Measurements from ENCODE around the gene PDCD2L. TPM values are rescaled to one million over a fixed set of nuclear protein-coding genes. Genes with fewer than 3 reads are reported as not detected.

PDCD2L gene
- polyA plus RNA-seq, 1 donor from 2014 or later: 47.5 TPM

DNA sequence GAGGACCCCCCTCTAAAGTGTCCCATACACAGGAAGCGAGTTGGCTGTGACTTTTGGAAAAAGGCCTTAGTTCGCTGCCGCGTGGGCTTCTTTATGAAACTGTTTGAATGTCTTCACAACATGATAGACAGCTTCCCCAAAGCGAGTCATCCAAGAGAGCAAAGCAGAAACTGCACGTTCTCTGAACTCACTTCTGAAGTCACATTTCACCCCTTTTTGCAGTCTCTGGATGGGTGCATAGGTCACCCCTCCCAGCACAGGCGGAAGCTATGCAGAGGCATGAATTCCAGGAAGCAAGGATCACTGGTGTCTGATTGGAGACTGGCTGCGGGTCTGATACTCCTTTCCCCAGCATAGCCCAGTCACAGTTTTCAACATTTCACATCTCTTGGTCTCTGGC, 28.6 kb upstream of the PDCD2L start:
- Histone ChIP-seq H3K79me2 (replicated peaks; ENCODE audit: insufficient read depth, low read length) (no peaks in the 10 kb centered on the region), H4K20me1 (ENCODE audit: insufficient read depth) (no peaks in the 10 kb centered on the region), H3F3A (ENCODE audit: insufficient read depth, low read length, poor library complexity, severe bottlenecking) (no peaks in the 10 kb centered on the region), H3K9me3 (ENCODE audit: low read length) (no peaks in the 10 kb centered on the region), H3K9me2 (ENCODE audit: insufficient read depth, low read length) (no peaks in the 10 kb centered on the region), H3K4me3 (ENCODE audit: low read length) (no peak overlapping the region), H3K9ac (ENCODE audit: low read length) (no peak overlapping the region), H2AFZ (ENCODE audit: low read depth, low read length) (no peak overlapping the region), H3K36me3 (ENCODE audit: insufficient read depth, low read length) (peaks cover 3% of the 10 kb centered on the region), H3K27me3 (ENCODE audit: insufficient read depth, low read depth, low read length) (no peaks in the 10 kb centered on the region), H3K27ac (ENCODE audit: low read length) (no peak overlapping the region), H3K4me2 (ENCODE audit: low read length) (no peak overlapping the region)
- TF ChIP-seq TAF1 (IDR thresholded peaks at IDR 0.05; ENCODE audit: low read depth) (no peak), REST (IDR thresholded peaks at IDR 0.05; ENCODE audit: borderline replicate concordance) (no peak), POLR2AphosphoS5 (IDR thresholded peaks at IDR 0.05) (no peak), EZH2 (IDR thresholded peaks at IDR 0.05; ENCODE audit: borderline replicate concordance, insufficient read depth, low read length, poor library complexity, severe bottlenecking) (no peak), SMC3 (conservative IDR thresholded peaks at IDR 0.05; ENCODE audit: poor library complexity) (no peak), RAD21 (conservative IDR thresholded peaks at IDR 0.05) (no peak), EP300 (conservative IDR thresholded peaks at IDR 0.05; ENCODE audit: poor library complexity, severe bottlenecking) (no peak), MXI1 (conservative IDR thresholded peaks at IDR 0.05; ENCODE audit: poor library complexity, severe bottlenecking) (no peak)
- TF ChIP-seq, protein P1, sequence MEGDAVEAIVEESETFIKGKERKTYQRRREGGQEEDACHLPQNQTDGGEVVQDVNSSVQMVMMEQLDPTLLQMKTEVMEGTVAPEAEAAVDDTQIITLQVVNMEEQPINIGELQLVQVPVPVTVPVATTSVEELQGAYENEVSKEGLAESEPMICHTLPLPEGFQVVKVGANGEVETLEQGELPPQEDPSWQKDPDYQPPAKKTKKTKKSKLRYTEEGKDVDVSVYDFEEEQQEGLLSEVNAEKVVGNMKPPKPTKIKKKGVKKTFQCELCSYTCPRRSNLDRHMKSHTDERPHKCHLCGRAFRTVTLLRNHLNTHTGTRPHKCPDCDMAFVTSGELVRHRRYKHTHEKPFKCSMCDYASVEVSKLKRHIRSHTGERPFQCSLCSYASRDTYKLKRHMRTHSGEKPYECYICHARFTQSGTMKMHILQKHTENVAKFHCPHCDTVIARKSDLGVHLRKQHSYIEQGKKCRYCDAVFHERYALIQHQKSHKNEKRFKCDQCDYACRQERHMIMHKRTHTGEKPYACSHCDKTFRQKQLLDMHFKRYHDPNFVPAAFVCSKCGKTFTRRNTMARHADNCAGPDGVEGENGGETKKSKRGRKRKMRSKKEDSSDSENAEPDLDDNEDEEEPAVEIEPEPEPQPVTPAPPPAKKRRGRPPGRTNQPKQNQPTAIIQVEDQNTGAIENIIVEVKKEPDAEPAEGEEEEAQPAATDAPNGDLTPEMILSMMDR (IDR thresholded peaks at IDR 0.05; ENCODE audit: poor library complexity, severe bottlenecking): no peak

GRCh38 chr19:34380639-34381241, 23.5 kb upstream of the PDCD2L start:
- Histone ChIP-seq H2AFZ (ENCODE audit: low read depth, low read length) (no peak overlapping the region), H3F3A (ENCODE audit: insufficient read depth, low read length, poor library complexity, severe bottlenecking) (no peaks in the 10 kb centered on the region), H3K9me3 (ENCODE audit: low read length) (no peaks in the 10 kb centered on the region), H3K4me2 (ENCODE audit: low read length) (no peak overlapping the region), H3K27ac (ENCODE audit: low read length) (no peak overlapping the region), H3K4me3 (ENCODE audit: low read length) (no peak overlapping the region), H3K9ac (ENCODE audit: low read length) (no peak overlapping the region), H3K79me2 (replicated peaks; ENCODE audit: insufficient read depth, low read length) (no peaks in the 10 kb centered on the region), H3K36me3 (ENCODE audit: insufficient read depth, low read length) (no peaks in the 10 kb centered on the region), H3K9me2 (ENCODE audit: insufficient read depth, low read length) (no peaks in the 10 kb centered on the region), H4K20me1 (ENCODE audit: insufficient read depth) (no peaks in the 10 kb centered on the region), H3K27me3 (ENCODE audit: insufficient read depth, low read depth, low read length) (no peaks in the 10 kb centered on the region)
- TF ChIP-seq POLR2AphosphoS5 (IDR thresholded peaks at IDR 0.05) (no peak), EP300 (conservative IDR thresholded peaks at IDR 0.05; ENCODE audit: poor library complexity, severe bottlenecking) (no peak), EZH2 (IDR thresholded peaks at IDR 0.05; ENCODE audit: borderline replicate concordance, insufficient read depth, low read length, poor library complexity, severe bottlenecking) (no peak), RAD21 (conservative IDR thresholded peaks at IDR 0.05) (no peak), SMC3 (conservative IDR thresholded peaks at IDR 0.05; ENCODE audit: poor library complexity) (no peak), REST (IDR thresholded peaks at IDR 0.05; ENCODE audit: borderline replicate concordance) (no peak), TAF1 (IDR thresholded peaks at IDR 0.05; ENCODE audit: low read depth) (no peak), MXI1 (conservative IDR thresholded peaks at IDR 0.05; ENCODE audit: poor library complexity, severe bottlenecking) (no peak)
- TF ChIP-seq, protein P1 (IDR thresholded peaks at IDR 0.05; ENCODE audit: poor library complexity, severe bottlenecking): no peak
